Mesenchymal stem cell (in vitro differentiated cells and primary cell): ENCODE data around the gene CCDC90B. TPM values are rescaled to one million over a fixed set of nuclear protein-coding genes. Genes with fewer than 3 reads are reported as not detected.
A peak's percentile ranks its signal among the peaks of the same experiment; 100 is the strongest.

ENCODE experiments used
- DNase-seq: peaks from one replicate; pipeline ENCODE4 v3.0.0-alpha.2; 2013
- H2AFZ ChIP-seq: one replicate; pipeline ENCODE4 v1.6.1; 2013; ENCODE audit warnings: low read depth, mild to moderate bottlenecking, control low read depth, inconsistent platforms, low read length, moderate library complexity
- H2AK5ac ChIP-seq: 2 replicates; pipeline ENCODE4 v1.6.1; 2013; ENCODE audit warnings: low read length, moderate library complexity, mild to moderate bottlenecking, inconsistent platforms; ENCODE audit not compliant: severe bottlenecking
- H2BK120ac ChIP-seq: one replicate; pipeline ENCODE4 v1.6.1; 2013; ENCODE audit warnings: low read depth, mild to moderate bottlenecking, inconsistent platforms, low read length, moderate library complexity
- H2BK12ac ChIP-seq, 2 experiments: one replicate each; pipeline ENCODE4 v1.6.1; 2013; ENCODE audit warnings: inconsistent platforms in 2 of 2, low read length in 2 of 2, mild to moderate bottlenecking in 2 of 2, moderate library complexity in 2 of 2, control low read depth in 1 of 2
- H2BK15ac ChIP-seq: one replicate; pipeline ENCODE4 v1.6.1; 2013; ENCODE audit warnings: mild to moderate bottlenecking, low read depth, inconsistent platforms; ENCODE audit not compliant: poor library complexity, severe bottlenecking
- H2BK5ac ChIP-seq: 2 replicates; pipeline ENCODE4 v1.6.1; 2013; ENCODE audit warnings: low read depth, mild to moderate bottlenecking, low read length, control low read depth, inconsistent platforms; ENCODE audit not compliant: poor library complexity, severe bottlenecking
- H3K14ac ChIP-seq, 2 experiments: one replicate each; pipeline ENCODE4 v1.6.1; 2013; ENCODE audit warnings: inconsistent platforms in 2 of 2, low read length in 2 of 2, control low read depth in 1 of 2, mild to moderate bottlenecking in 1 of 2, moderate library complexity in 1 of 2
- H3K18ac ChIP-seq, 2 experiments: one replicate each; pipeline ENCODE4 v1.6.1; 2013; ENCODE audit warnings: inconsistent platforms in 2 of 2, low read length in 2 of 2, control low read depth in 1 of 2, low read depth in 1 of 2, mild to moderate bottlenecking in 1 of 2
- H3K23ac ChIP-seq, 2 experiments: one replicate each; pipeline ENCODE4 v1.6.1; 2013; ENCODE audit warnings: inconsistent platforms in 2 of 2, low read length in 2 of 2, mild to moderate bottlenecking in 2 of 2, moderate library complexity in 2 of 2, control low read depth in 1 of 2
- H3K27ac ChIP-seq: 2 replicates; pipeline ENCODE4 v1.5.1; 2013; ENCODE audit warnings: mild to moderate bottlenecking, moderate library complexity, low read length, control low read depth, inconsistent platforms; ENCODE audit not compliant: poor library complexity, severe bottlenecking
- H3K27me3 ChIP-seq, 2 experiments: 2 replicates each; pipeline versions ENCODE4 v1.6.1 to v1.7.0; 2013; ENCODE audit warnings: low read length in 2 of 2, mild to moderate bottlenecking in 2 of 2, moderate library complexity in 2 of 2, control low read depth in 1 of 2, inconsistent platforms in 1 of 2; ENCODE audit not compliant: control insufficient read depth in 1 of 2, insufficient read depth in 1 of 2
- H3K36me3 ChIP-seq, 2 experiments: 2 replicates each; pipeline versions ENCODE4 v1.6.1 to v1.7.0; 2013; ENCODE audit warnings: low read length in 2 of 2, control low read depth in 1 of 2, inconsistent platforms in 1 of 2, low read depth in 1 of 2, mild to moderate bottlenecking in 1 of 2; ENCODE audit not compliant: insufficient read depth in 2 of 2, control insufficient read depth in 1 of 2
- H3K4ac ChIP-seq, 2 experiments: one replicate each; pipeline ENCODE4 v1.6.1; 2013; ENCODE audit warnings: inconsistent platforms in 2 of 2, low read length in 2 of 2, mild to moderate bottlenecking in 2 of 2, moderate library complexity in 2 of 2, control low read depth in 1 of 2, low read depth in 1 of 2
- H3K4me1 ChIP-seq: 2 replicates; pipeline ENCODE4 v1.6.1; 2013; ENCODE audit warnings: low read depth, low read length, control low read depth; ENCODE audit not compliant: control insufficient read depth, insufficient read depth
- H3K4me2 ChIP-seq: 2 replicates; pipeline ENCODE4 v1.6.1; 2013; ENCODE audit warnings: low read length, mild to moderate bottlenecking, inconsistent platforms; ENCODE audit not compliant: poor library complexity, severe bottlenecking
- H3K4me3 ChIP-seq, 2 experiments: 2 replicates each; pipeline versions ENCODE4 v1.5.1 to v1.7.0; 2013; ENCODE audit warnings: low read length in 2 of 2, mild to moderate bottlenecking in 2 of 2, control low read depth in 1 of 2, low read depth in 1 of 2; ENCODE audit not compliant: insufficient read depth in 1 of 2
- H3K79me1 ChIP-seq: replicated peaks from 2 replicates; pipeline ENCODE4 v1.6.1; 2013; ENCODE audit warnings: mild to moderate bottlenecking, control low read depth, low read length, inconsistent platforms; ENCODE audit not compliant: poor library complexity, severe bottlenecking
- H3K9ac ChIP-seq: 2 replicates; pipeline ENCODE4 v1.7.0; 2013; ENCODE audit warnings: mild to moderate bottlenecking, low read length, moderate library complexity
- H3K9me3 ChIP-seq: 2 replicates; pipeline ENCODE4 v1.7.0; 2013; ENCODE audit warnings: mild to moderate bottlenecking, low read length; ENCODE audit not compliant: control insufficient read depth
- H4K8ac ChIP-seq: one replicate; pipeline ENCODE4 v1.6.1; 2013; ENCODE audit warnings: inconsistent platforms, mild to moderate bottlenecking, low read length, moderate library complexity
- H4K91ac ChIP-seq: one replicate; pipeline ENCODE4 v1.6.1; 2013; ENCODE audit warnings: mild to moderate bottlenecking, low read length, inconsistent platforms
- WGBS: methylation state at CpG from one replicate; pipeline ENCODE4 v1.1.7; 2013; ENCODE audit warnings: mixed read lengths; 5-methylcytosine and 5-hydroxymethylcytosine counted together
- polyA plus RNA-seq, 2 experiments: library from polyadenylated mRNA; stranded (reverse); fragments of 200-250 nt; gene quantifications; one replicate each; pipeline ENCODE4 v1.2.3, GENCODE V29; 2013

Gene CCDC90B, protein sequence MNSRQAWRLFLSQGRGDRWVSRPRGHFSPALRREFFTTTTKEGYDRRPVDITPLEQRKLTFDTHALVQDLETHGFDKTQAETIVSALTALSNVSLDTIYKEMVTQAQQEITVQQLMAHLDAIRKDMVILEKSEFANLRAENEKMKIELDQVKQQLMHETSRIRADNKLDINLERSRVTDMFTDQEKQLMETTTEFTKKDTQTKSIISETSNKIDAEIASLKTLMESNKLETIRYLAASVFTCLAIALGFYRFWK
- 75.0 TPM for polyA plus RNA-seq (2013, experiment 1 of 2)
- polyA plus RNA-seq (2013, experiment 2 of 2): 75.8 TPM

DNA sequence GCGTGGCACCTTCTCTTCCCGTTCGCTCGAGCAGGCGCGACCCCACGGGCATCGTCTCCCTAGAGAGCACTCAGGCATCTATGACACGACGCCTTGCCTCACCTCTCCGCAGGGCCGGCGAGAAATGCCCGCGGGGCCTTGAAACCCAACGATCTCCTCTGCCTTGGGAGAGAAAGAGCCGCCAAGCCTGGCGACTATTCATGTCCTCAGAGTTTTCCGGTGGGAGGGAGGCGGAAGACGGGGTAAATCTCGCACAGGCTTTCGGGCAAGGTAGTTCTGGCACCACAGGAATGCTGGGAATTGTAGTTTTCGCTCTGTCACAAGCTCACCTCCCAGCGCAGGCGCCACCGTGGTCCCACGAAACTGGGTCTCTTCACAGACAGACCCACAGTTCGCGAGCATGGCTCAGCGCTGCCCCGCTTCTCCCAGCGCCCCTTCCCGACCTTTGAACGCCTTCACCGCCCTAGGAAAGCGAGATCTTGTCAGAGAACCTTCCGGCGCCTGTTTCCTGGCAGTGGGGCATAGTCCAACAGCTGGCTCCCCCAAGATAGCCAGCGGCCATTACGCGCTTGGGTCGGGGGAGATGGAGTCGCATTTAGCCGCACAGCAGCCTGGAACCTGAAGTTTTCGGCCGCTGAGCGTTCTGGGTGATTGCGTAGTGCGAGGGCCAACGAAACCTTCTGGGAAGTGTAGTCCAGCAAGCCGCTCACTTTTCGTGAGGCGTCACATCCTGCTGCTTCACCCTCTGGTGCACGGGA, at the start of gene CCDC90B:
CCDC90B (minus strand) TSS at position 597 of the 758 bp plus-strand sequence; CDS start at position 202, 395 bp downstream.
- DNase-seq: peak; percentile 98
- H3K4me2 ChIP-seq: peak within 1 kb of the TSS; percentile 60
- peak within 1 kb of the TSS; percentile 95 for H3K27ac ChIP-seq
- WGBS: under 1% methylated on average over 55 of the region's 55 CpGs
- peak within 1 kb of the TSS; percentile 79 to 88 for H3K4me3 ChIP-seq
- no peak within 1 kb of the TSS for H2BK12ac ChIP-seq
- no peaks in the 10 kb centered on the region for H3K9me3 ChIP-seq
- peak within 1 kb of the TSS; percentile 99 for H4K8ac ChIP-seq
- H3K4me1 ChIP-seq: peaks cover 3% of the 10 kb centered on the region
- H3K4ac ChIP-seq: peak within 1 kb of the TSS; percentile 94 to 97
- peak within 1 kb of the TSS; percentile 94 for H2AFZ ChIP-seq
- H3K36me3 ChIP-seq: peaks cover 4 to 5% of the 10 kb centered on the region in 2 experiments
- peaks cover 3% of the 10 kb centered on the region for H3K79me1 ChIP-seq
- H2BK15ac ChIP-seq: peak within 1 kb of the TSS; percentile 95
- H2BK120ac ChIP-seq: peak within 1 kb of the TSS; percentile 96
- H3K27me3 ChIP-seq: no peaks in the 10 kb centered on the region
- peak within 1 kb of the TSS; percentile 98 to 99 for H3K18ac ChIP-seq
- H2BK5ac ChIP-seq: peak within 1 kb of the TSS; percentile 81
- peak within 1 kb of the TSS; percentile 99 for H4K91ac ChIP-seq
- peak within 1 kb of the TSS; percentile 99 for H3K9ac ChIP-seq
- H2AK5ac ChIP-seq: peak within 1 kb of the TSS; percentile 38
- peak within 1 kb of the TSS in 1 of 2 experiments; percentile 96 for H3K14ac ChIP-seq
- peak within 1 kb of the TSS in 1 of 2 experiments; percentile 91 for H3K23ac ChIP-seq

DNA sequence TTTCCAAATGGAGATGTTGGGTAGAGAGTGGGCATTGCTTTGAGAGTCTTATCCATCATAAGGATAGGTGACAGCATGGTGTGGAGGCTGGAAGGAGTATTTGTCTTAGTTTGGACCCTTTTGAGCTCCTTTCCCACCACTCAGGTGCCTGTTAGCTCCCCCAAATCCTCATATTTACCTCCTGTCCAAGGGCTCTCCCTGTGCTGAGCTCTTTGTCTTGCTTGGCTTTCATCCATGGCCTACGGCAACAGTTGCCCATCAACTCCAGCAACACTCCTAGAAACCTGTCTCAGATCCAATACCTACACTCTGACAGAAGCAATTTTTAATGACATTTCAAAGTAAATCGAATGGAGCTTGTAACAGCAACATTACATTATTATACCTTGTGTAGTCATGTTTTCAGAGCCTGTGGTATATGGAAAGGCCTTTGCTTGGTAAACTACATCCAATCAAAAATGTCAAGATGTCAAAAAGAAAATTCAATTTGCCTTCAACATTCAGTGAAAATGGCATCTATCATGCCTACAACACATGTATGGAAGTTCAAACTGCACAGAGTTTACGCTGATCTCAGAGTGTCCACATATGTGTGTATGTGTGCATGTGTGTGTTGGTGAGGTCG, 49.4 kb upstream of the CCDC90B start:
- no peak overlapping the region for H3K9ac ChIP-seq

DNA sequence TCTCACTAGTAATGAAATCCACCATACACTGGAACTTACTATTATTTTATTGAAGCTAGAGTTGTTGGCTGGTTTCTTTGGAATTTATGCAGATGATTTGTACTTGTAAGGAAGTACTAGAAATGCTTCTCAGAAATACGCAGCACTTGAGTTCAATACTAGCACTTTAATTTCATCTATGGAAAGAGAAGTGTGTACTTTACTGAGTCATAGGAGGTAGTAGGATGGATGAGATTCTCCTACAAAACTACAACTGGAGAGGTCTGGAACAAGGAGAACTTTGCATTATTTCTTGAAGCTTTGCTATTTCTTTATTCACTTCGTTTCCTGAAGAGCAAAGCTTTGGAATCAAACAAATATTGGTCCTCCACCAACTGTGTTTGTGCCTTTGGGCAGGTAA, 44.1 kb upstream of the CCDC90B start:
- H2BK15ac ChIP-seq: no peak overlapping the region
- H3K9me3 ChIP-seq: no peaks in the 10 kb centered on the region
- H2BK5ac ChIP-seq: no peak overlapping the region
- peaks cover 1% of the 10 kb centered on the region for H3K4me1 ChIP-seq
- no peak overlapping the region for H3K27ac ChIP-seq
- no peak overlapping the region for H3K4me3 ChIP-seq
- H3K9ac ChIP-seq: no peak overlapping the region
- H2BK12ac ChIP-seq: no peak overlapping the region
- H3K4ac ChIP-seq: no peak overlapping the region
- no peak overlapping the region for H3K14ac ChIP-seq
- no peak overlapping the region for H2AK5ac ChIP-seq
- no peaks in the 10 kb centered on the region for H3K27me3 ChIP-seq
- no peak overlapping the region for H4K8ac ChIP-seq
- DNase-seq: no peak
- H2AFZ ChIP-seq: no peak overlapping the region
- 100% methylated on average over 1 of the region's 2 CpGs for WGBS
- H2BK120ac ChIP-seq: no peak overlapping the region
- peaks cover 0 to 3% of the 10 kb centered on the region in 2 experiments for H3K36me3 ChIP-seq
- peaks cover 2% of the 10 kb centered on the region for H3K79me1 ChIP-seq
- no peak overlapping the region for H3K4me2 ChIP-seq
- H3K23ac ChIP-seq: no peak overlapping the region
- no peak overlapping the region for H4K91ac ChIP-seq
- H3K18ac ChIP-seq: no peak overlapping the region

More for the DNA sequence above, 49.4 kb upstream of the CCDC90B start:
- H3K9me3 ChIP-seq: no peaks in the 10 kb centered on the region
- no peak overlapping the region for H2BK12ac ChIP-seq
- no peak overlapping the region for H2BK120ac ChIP-seq
- no peak overlapping the region for H2BK5ac ChIP-seq
- 86% methylated on average over 2 of the region's 4 CpGs for WGBS
- DNase-seq: no peak
- no peaks in the 10 kb centered on the region for H3K36me3 ChIP-seq
- no peaks in the 10 kb centered on the region for H3K4me1 ChIP-seq
- H3K14ac ChIP-seq: no peak overlapping the region
- H3K4ac ChIP-seq: no peak overlapping the region
- H4K8ac ChIP-seq: no peak overlapping the region
- no peaks in the 10 kb centered on the region for H3K27me3 ChIP-seq
- H2BK15ac ChIP-seq: no peak overlapping the region
- no peak overlapping the region for H3K18ac ChIP-seq
- H3K27ac ChIP-seq: no peak overlapping the region
- no peak overlapping the region for H3K23ac ChIP-seq
- H3K79me1 ChIP-seq: no peaks in the 10 kb centered on the region
- H3K4me2 ChIP-seq: no peak overlapping the region
- no peak overlapping the region for H2AK5ac ChIP-seq
- H2AFZ ChIP-seq: no peak overlapping the region
- H4K91ac ChIP-seq: no peak overlapping the region
- no peak overlapping the region for H3K4me3 ChIP-seq

DNA sequence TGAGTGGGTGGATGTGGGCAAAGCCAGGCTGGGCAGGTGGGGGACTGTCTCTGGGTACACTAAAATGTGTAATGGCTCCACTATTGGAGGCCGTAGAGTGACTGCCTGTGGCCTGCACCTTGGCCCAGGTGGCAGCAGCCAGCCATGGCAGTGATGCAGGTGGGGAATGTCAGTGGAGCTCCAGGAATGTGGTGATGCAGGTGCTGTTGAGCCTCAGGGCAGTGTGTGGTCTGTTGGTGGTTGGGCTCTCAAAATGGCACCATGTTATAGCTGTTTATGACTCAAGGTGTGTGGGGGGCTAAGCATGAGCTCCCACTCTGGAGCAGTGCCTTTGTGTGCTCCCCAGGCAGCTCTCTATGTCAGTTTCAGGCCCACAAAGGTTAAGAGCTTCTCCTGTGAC, 40.2 kb upstream of the CCDC90B start:
- Histone ChIP-seq H2AK5ac (no peak overlapping the region), H3K27ac (no peak overlapping the region), H3K14ac (peak overlapping the region in 1 of 2 experiments; percentile 18), H4K91ac (no peak overlapping the region), H3K27me3 (peaks cover 0 to 3% of the 10 kb centered on the region in 2 experiments), H2BK12ac (no peak overlapping the region), H4K8ac (no peak overlapping the region), H3K79me1 (peaks cover 2% of the 10 kb centered on the region), H3K9me3 (no peaks in the 10 kb centered on the region), H2BK15ac (no peak overlapping the region), H3K4ac (no peak overlapping the region), H3K4me3 (no peak overlapping the region), H3K4me1 (peaks cover 1% of the 10 kb centered on the region), H2BK5ac (no peak overlapping the region), H2BK120ac (no peak overlapping the region), H3K18ac (no peak overlapping the region), H3K4me2 (no peak overlapping the region), H3K23ac (no peak overlapping the region), H3K9ac (no peak overlapping the region), H3K36me3 (peaks cover 0 to 3% of the 10 kb centered on the region in 2 experiments), H2AFZ (no peak overlapping the region)
- no peak for DNase-seq
- 50% methylated on average over 1 of the region's 1 CpG for WGBS
